Measurements from ENCODE around the gene PECR. TPM values are rescaled to one million over a fixed set of nuclear protein-coding genes. Genes with fewer than 3 reads are reported as not detected.

The PECR gene
- total and polyA plus RNA-seq, 2 of the 13 experiments (the other 11 are each of a cell fraction or from before 2014, with no cell fraction given) = 151 to 153 TPM

GRCh38 chr2:216119986-216120385 lies 38.4 kb upstream of the PECR start:
- Histone ChIP-seq H2AFZ (ENCODE audit: low read length) (no peak overlapping the region), H3K4me3 (replicated peaks in 1 of 3; ENCODE audit: insufficient read depth in 1 of 3, low read depth in 2 of 3, low read length in 3 of 3) (no peak overlapping the region), H3K79me2 (ENCODE audit: insufficient read depth, low read length) (peaks cover 39% of the 10 kb centered on the region), H3K9ac (ENCODE audit: insufficient read depth, low read depth, low read length) (no peak overlapping the region), H3K27me3 (ENCODE audit: control insufficient read depth in 1 of 2, insufficient read depth in 2 of 2, low read length in 2 of 2) (no peaks in the 10 kb centered on the region; a peak in 1 of 5 replicates), H3K4me2 (ENCODE audit: low read depth, low read length) (no peak overlapping the region), H3K4me1 (ENCODE audit: insufficient read depth, low read length) (peaks cover 23% of the 10 kb centered on the region), H4K20me1 (ENCODE audit: insufficient read depth, low read length) (no peaks in the 10 kb centered on the region), H3K27ac (ENCODE audit: extremely low read length, insufficient read depth, low read length) (no peak overlapping the region), H3K36me3 (replicated peaks in 1 of 2; ENCODE audit: control insufficient read depth in 1 of 2, insufficient read depth in 2 of 2, low read length in 2 of 2) (peaks cover 18 to 90% of the 10 kb centered on the region in 2 experiments), H3K9me3 (ENCODE audit: low read length) (no peaks in the 10 kb centered on the region)
- POLR2A ChIA-PET = interaction anchor here (0.8 to 1.0 kb wide), 2 partner anchors 9 to 11 kb away, joined by 3 read pairs; partner anchors contain the start of gene XRCC5
- ATAC-seq (no peak), FAIRE-seq (no peak), DNase-seq (ENCODE audit: low spot score) (no peak)
- 91% methylated on average over 3 of the region's 3 CpGs for WGBS (ENCODE audit: low lambda C conversion rate)
- in situ Hi-C loops (cut with HindIII; ENCODE audit: extremely low pct_ligation_motif_present, low pct_unique_long_range_greater_than_20kb) (no loop called here), intact Hi-C loops (cut with micrococcal nuclease; ENCODE audit: unreplicated experiment) (no loop called here)
- CTCF ChIA-PET (ENCODE audit: low intra/inter-chr PET ratio, low total read pairs) = no interaction called here
- BruUV-seq (replicated peaks) = no TSS peak
- TF ChIP-seq SP2 (CRISPR knock-in tag; IDR thresholded peaks at IDR 0.05) = no peak
- TF ChIP-seq ZNF567 (CRISPR knock-in tag; IDR thresholded peaks at IDR 0.05; ENCODE audit: borderline replicate concordance) = no peak
- TF ChIP-seq FOSL1 (CRISPR knock-in tag; IDR thresholded peaks at IDR 0.05; ENCODE audit: borderline replicate concordance) = no peak
- TF ChIP-seq, protein P1, sequence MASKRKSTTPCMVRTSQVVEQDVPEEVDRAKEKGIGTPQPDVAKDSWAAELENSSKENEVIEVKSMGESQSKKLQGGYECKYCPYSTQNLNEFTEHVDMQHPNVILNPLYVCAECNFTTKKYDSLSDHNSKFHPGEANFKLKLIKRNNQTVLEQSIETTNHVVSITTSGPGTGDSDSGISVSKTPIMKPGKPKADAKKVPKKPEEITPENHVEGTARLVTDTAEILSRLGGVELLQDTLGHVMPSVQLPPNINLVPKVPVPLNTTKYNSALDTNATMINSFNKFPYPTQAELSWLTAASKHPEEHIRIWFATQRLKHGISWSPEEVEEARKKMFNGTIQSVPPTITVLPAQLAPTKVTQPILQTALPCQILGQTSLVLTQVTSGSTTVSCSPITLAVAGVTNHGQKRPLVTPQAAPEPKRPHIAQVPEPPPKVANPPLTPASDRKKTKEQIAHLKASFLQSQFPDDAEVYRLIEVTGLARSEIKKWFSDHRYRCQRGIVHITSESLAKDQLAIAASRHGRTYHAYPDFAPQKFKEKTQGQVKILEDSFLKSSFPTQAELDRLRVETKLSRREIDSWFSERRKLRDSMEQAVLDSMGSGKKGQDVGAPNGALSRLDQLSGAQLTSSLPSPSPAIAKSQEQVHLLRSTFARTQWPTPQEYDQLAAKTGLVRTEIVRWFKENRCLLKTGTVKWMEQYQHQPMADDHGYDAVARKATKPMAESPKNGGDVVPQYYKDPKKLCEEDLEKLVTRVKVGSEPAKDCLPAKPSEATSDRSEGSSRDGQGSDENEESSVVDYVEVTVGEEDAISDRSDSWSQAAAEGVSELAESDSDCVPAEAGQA (IDR thresholded peaks at IDR 0.05; ENCODE audit: low read depth) = no peak
- TF ChIP-seq, protein P1 (CRISPR knock-in tag; IDR thresholded peaks at IDR 0.05; ENCODE audit: borderline replicate concordance) = no peak
- TF ChIP-seq ELF1 (CRISPR knock-in tag; IDR thresholded peaks at IDR 0.05) = no peak
- TF ChIP-seq, protein P2, sequence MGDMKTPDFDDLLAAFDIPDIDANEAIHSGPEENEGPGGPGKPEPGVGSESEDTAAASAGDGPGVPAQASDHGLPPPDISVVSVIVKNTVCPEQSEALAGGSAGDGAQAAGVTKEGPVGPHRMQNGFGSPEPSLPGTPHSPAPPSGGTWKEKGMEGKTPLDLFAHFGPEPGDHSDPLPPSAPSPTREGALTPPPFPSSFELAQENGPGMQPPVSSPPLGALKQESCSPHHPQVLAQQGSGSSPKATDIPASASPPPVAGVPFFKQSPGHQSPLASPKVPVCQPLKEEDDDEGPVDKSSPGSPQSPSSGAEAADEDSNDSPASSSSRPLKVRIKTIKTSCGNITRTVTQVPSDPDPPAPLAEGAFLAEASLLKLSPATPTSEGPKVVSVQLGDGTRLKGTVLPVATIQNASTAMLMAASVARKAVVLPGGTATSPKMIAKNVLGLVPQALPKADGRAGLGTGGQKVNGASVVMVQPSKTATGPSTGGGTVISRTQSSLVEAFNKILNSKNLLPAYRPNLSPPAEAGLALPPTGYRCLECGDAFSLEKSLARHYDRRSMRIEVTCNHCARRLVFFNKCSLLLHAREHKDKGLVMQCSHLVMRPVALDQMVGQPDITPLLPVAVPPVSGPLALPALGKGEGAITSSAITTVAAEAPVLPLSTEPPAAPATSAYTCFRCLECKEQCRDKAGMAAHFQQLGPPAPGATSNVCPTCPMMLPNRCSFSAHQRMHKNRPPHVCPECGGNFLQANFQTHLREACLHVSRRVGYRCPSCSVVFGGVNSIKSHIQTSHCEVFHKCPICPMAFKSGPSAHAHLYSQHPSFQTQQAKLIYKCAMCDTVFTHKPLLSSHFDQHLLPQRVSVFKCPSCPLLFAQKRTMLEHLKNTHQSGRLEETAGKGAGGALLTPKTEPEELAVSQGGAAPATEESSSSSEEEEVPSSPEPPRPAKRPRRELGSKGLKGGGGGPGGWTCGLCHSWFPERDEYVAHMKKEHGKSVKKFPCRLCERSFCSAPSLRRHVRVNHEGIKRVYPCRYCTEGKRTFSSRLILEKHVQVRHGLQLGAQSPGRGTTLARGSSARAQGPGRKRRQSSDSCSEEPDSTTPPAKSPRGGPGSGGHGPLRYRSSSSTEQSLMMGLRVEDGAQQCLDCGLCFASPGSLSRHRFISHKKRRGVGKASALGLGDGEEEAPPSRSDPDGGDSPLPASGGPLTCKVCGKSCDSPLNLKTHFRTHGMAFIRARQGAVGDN (CRISPR knock-in tag; IDR thresholded peaks at IDR 0.05) = no peak
- TF ChIP-seq POLR2AphosphoS2 (IDR thresholded peaks at IDR 0.05; ENCODE audit: low read depth, low read length) = no peak
- TF ChIP-seq ZNF263 (CRISPR knock-in tag; IDR thresholded peaks at IDR 0.05) = no peak
- no peak for TF ChIP-seq DMTF1 (CRISPR knock-in tag; IDR thresholded peaks at IDR 0.05)
- TF ChIP-seq, protein P3, sequence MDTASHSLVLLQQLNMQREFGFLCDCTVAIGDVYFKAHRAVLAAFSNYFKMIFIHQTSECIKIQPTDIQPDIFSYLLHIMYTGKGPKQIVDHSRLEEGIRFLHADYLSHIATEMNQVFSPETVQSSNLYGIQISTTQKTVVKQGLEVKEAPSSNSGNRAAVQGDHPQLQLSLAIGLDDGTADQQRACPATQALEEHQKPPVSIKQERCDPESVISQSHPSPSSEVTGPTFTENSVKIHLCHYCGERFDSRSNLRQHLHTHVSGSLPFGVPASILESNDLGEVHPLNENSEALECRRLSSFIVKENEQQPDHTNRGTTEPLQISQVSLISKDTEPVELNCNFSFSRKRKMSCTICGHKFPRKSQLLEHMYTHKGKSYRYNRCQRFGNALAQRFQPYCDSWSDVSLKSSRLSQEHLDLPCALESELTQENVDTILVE (CRISPR knock-in tag; IDR thresholded peaks at IDR 0.05) = no peak
